A549 (cell line): ENCODE measurements around the gene LRIG1. TPM values are rescaled to one million over a fixed set of nuclear protein-coding genes. Genes with fewer than 3 reads are reported as not detected.

Source experiments
- ATAC-seq, 2 experiments: fragments of 200-7000 bp in 1 of 2; fragments of >200 bp in 1 of 2; cut with Nextera tagmentation in 1 of 2; cut with Tn5 transposase in 1 of 2; 3 replicates each; pipeline versions ENCODE4 v1.8.0 to v1.9.1; 2018 to 2020; ENCODE audit warnings: mild to moderate bottlenecking in 1 of 2, moderate library complexity in 1 of 2
- CTCF ChIA-PET: fragments of 300-600 bp; sonication (Branson Sonifier 250); formaldehyde crosslinking; extraction: SDS; loops from one replicate; lab custom pipeline; 2021; ENCODE audit warnings: antibody characterized with exemption, inconsistent platforms; lab: Yijun Ruan, JAX
- POLR2A ChIA-PET: fragments of 350-600 bp; formaldehyde crosslinking; extraction: SDS; loops from one replicate; lab custom pipeline; 2021; ENCODE audit warnings: antibody characterized with exemption, inconsistent platforms; lab: Yijun Ruan, JAX
- DNase-seq, 2 experiments: peaks; one replicate each; pipeline versions ENCODE4 v3.0.0 to v3.0.0-alpha.2; 2011 to 2016; ENCODE audit warnings: low read depth in 1 of 2, low spot score in 1 of 2
- FAIRE-seq: peaks from 2 replicates; lab custom pipeline; 2011; peaks lifted over from hg19 to GRCh38; lab: Jason Lieb, UNC
- H3K27ac ChIP-seq, 2 experiments: fragments of >200 bp; sonication (Bioruptor Twin); formaldehyde crosslinking; 3 replicates each; pipeline ENCODE4 v1.5.1; 2016 to 2017
- H3K4me1 ChIP-seq: fragments of >200 bp; sonication (Bioruptor Twin); formaldehyde crosslinking; 3 replicates; pipeline ENCODE4 v1.6.1; 2016
- H3K4me2 ChIP-seq: fragments of >200 bp; sonication (Bioruptor Twin); formaldehyde crosslinking; 3 replicates; pipeline ENCODE4 v1.6.1; 2016
- H3K4me3 ChIP-seq: fragments of >200 bp; sonication (Bioruptor Twin); formaldehyde crosslinking; 3 replicates; pipeline ENCODE4 v1.5.1; 2016
- H3K9me3 ChIP-seq: fragments of >200 bp; sonication (Bioruptor Twin); formaldehyde crosslinking; 3 replicates; pipeline ENCODE4 v1.6.1; 2016
- CBX2 ChIP-seq: fragments of 200-600 bp; sonication (generic); IDR thresholded peaks from 2 replicates; pipeline ENCODE4 v1.6.1; 2016; ENCODE audit warnings: low read depth, mild to moderate bottlenecking, borderline replicate concordance
- CBX8 ChIP-seq: fragments of 200-600 bp; sonication (generic); IDR thresholded peaks from 2 replicates; pipeline ENCODE4 v1.6.1; 2016
- CEBPB ChIP-seq, 2 experiments: fragments of >200 bp in 1 of 2; sonication (Bioruptor Twin) in 1 of 2; formaldehyde crosslinking in 1 of 2; IDR thresholded peaks; 2 replicates each; pipeline ENCODE4 v1.6.1; 2012 to 2016
- EHF ChIP-seq: fragments of 250-450 bp; sonication (Bioruptor Pico); IDR thresholded peaks from 2 replicates; pipeline ENCODE4 v1.5.0; 2020; ENCODE audit warnings: mild to moderate bottlenecking
- ESRRA ChIP-seq: fragments of 150-350 bp; IDR thresholded peaks from 2 replicates; pipeline ENCODE4 v1.6.1; 2014; ENCODE audit warnings: mild to moderate bottlenecking, low read length, borderline replicate concordance
- FOSB ChIP-seq: fragments of 250-450 bp; sonication (Bioruptor Pico); IDR thresholded peaks from 2 replicates; pipeline ENCODE4 v1.5.0; 2020; ENCODE audit warnings: mild to moderate bottlenecking, moderate library complexity
- HOXA7 ChIP-seq: fragments of 250-450 bp; sonication (Bioruptor Pico); IDR thresholded peaks from 2 replicates; pipeline ENCODE4 v1.5.0; 2020; ENCODE audit warnings: mild to moderate bottlenecking, moderate library complexity
- HOXB5 ChIP-seq: fragments of 250-450 bp; sonication (Bioruptor Pico); IDR thresholded peaks from 2 replicates; pipeline ENCODE4 v1.5.0; 2020; ENCODE audit warnings: mild to moderate bottlenecking, moderate library complexity
- KDM5A ChIP-seq: fragments of 200-600 bp; sonication (generic); IDR thresholded peaks from 2 replicates; pipeline ENCODE4 v1.6.1; 2016; ENCODE audit warnings: antibody characterized with exemption, mild to moderate bottlenecking
- MYC ChIP-seq: IDR thresholded peaks from 2 replicates; pipeline ENCODE4 v1.6.1; 2012; ENCODE audit warnings: mild to moderate bottlenecking, inconsistent platforms, low read length, improper control_type of control experiment, borderline replicate concordance
- RAD21 ChIP-seq, 2 experiments: fragments of >200 bp in 1 of 2; sonication (Bioruptor Twin) in 1 of 2; formaldehyde crosslinking in 1 of 2; IDR thresholded peaks in 1 of 2; conservative IDR thresholded peaks in 1 of 2; 2 replicates in 1 of 2; 3 replicates in 1 of 2; pipeline ENCODE4 v1.6.1; 2012 to 2018; ENCODE audit warnings: inconsistent platforms in 1 of 2
- RARB ChIP-seq: fragments of 250-450 bp; sonication (Bioruptor Pico); IDR thresholded peaks from 2 replicates; pipeline ENCODE4 v1.8.0; 2021; ENCODE audit warnings: mild to moderate bottlenecking, moderate library complexity
- RFX5 ChIP-seq: fragments of 450-650 bp; IDR thresholded peaks from 2 replicates; pipeline ENCODE4 v1.7.1; 2014; ENCODE audit warnings: antibody characterized with exemption, mild to moderate bottlenecking, moderate library complexity
- SMC3 ChIP-seq: fragments of >200 bp; sonication (Bioruptor Twin); formaldehyde crosslinking; IDR thresholded peaks from 3 replicates; pipeline ENCODE4 v1.6.1; 2018; ENCODE audit warnings: inconsistent platforms
- ZFP36 ChIP-seq: fragments of 450-650 bp; IDR thresholded peaks from 2 replicates; pipeline ENCODE4 v1.6.1; 2014; ENCODE audit warnings: borderline replicate concordance; ENCODE audit not compliant: partially characterized antibody
- WGBS: methylation state at CpG from one replicate; pipeline ENCODE4 v1.1.6; 2017; ENCODE audit errors: missing lambda C conversion rate; 5-methylcytosine and 5-hydroxymethylcytosine counted together
- polyA plus RNA-seq, 4 experiments: library from polyadenylated mRNA; depleted of rRNA in 3 of 4; stranded (reverse); fragments of >200 nt; fragmentation: RNase III in 1 of 4; extraction: RNeasy Plus Mini Kit Qiagen cat#74134 plus additional on column Dnase treatment in 1 of 4; gene quantifications; 2 replicates in 3 of 4; 3 replicates in 1 of 4; pipeline ENCODE4 v1.2.3, GENCODE V29; 2011 to 2017
- TF ChIP-seq, protein P1 (sequence below): fragments of >200 bp; sonication (Bioruptor Twin); formaldehyde crosslinking; IDR thresholded peaks from 3 replicates; pipeline ENCODE4 v1.5.1; 2016
- TF ChIP-seq, protein P2 (sequence below): IDR thresholded peaks from 2 replicates; pipeline ENCODE4 v1.6.1; 2012
- TF ChIP-seq, protein P3 (sequence below): fragments of >200 bp; sonication (Bioruptor Twin); formaldehyde crosslinking; IDR thresholded peaks from 2 replicates; pipeline ENCODE4 v1.6.1; 2016
- TF ChIP-seq, protein P4 (sequence below): fragments of 200-600 bp; sonication (generic); IDR thresholded peaks from 2 replicates; pipeline ENCODE4 v1.6.1; 2016; ENCODE audit warnings: antibody characterized with exemption, mild to moderate bottlenecking, moderate library complexity
- TF ChIP-seq, protein P5 (sequence below): fragments of >200 bp; sonication (Bioruptor Twin); formaldehyde crosslinking; IDR thresholded peaks from 3 replicates; pipeline ENCODE4 v1.6.1; 2016
- TF ChIP-seq, protein P6 (sequence below): fragments of 250-450 bp; sonication (Bioruptor Pico); IDR thresholded peaks from 2 replicates; pipeline ENCODE4 v1.5.0; 2021; ENCODE audit warnings: mild to moderate bottlenecking, moderate library complexity, borderline replicate concordance

LRIG1 gene
- polyA plus RNA-seq, 2 of the 4 experiments (the other 2 are of a cell fraction), result 1.8 to 6.2 TPM

DNA sequence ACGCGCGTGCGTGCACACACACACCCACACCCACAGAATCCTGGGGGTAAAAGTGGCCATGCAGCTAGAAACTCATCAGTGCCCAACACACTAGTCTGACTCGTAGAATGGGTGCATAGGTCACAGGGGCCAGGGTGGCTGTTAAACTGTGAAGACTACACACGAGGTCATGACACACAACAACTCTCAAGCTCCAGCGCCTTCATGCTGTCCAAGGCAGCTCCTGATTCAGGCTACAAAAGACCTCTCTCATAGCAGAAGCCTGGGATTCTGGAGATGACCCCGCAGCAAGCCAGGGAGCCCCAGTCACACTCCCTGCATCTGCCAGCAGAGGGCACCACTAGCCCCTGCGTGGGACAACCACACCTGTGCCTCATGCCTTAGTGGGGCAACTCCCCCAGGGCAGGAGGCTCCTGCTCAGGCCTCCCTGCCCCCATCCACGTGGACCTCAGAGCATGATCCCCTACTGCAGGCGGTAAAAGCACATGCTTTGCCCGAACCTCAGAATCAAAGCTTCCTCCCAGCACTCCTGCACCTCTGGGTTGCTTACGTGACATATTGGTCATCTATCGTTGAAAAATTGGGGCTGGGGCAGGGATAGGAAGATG, 93.1 kb downstream of the LRIG1 start:
- no peak overlapping the region for H3K4me2 ChIP-seq
- CTCF ChIA-PET, result interaction anchor here (0.6 to 10.7 kb wide), 63 partner anchors 8 to 451 kb away, joined by 3 to 157 read pairs (median 4); no protein-coding TSS in a partner anchor
- DNase-seq, result peak; percentile 29 to 72
- WGBS, result 63% methylated on average over 10 of the region's 14 CpGs
- TF ChIP-seq RAD21 (conservative IDR thresholded peaks at IDR 0.05 in 1 of 2, IDR thresholded peaks at IDR 0.05 in 1 of 2), result peak; percentile 81 to 84
- no peak for TF ChIP-seq FOSB (CRISPR knock-in tag)
- no peak for TF ChIP-seq CBX2
- TF ChIP-seq HOXB5 (CRISPR knock-in tag), result no peak
- TF ChIP-seq, protein P1, sequence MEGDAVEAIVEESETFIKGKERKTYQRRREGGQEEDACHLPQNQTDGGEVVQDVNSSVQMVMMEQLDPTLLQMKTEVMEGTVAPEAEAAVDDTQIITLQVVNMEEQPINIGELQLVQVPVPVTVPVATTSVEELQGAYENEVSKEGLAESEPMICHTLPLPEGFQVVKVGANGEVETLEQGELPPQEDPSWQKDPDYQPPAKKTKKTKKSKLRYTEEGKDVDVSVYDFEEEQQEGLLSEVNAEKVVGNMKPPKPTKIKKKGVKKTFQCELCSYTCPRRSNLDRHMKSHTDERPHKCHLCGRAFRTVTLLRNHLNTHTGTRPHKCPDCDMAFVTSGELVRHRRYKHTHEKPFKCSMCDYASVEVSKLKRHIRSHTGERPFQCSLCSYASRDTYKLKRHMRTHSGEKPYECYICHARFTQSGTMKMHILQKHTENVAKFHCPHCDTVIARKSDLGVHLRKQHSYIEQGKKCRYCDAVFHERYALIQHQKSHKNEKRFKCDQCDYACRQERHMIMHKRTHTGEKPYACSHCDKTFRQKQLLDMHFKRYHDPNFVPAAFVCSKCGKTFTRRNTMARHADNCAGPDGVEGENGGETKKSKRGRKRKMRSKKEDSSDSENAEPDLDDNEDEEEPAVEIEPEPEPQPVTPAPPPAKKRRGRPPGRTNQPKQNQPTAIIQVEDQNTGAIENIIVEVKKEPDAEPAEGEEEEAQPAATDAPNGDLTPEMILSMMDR, result peak; percentile 71
- no peak for TF ChIP-seq EHF
- TF ChIP-seq CEBPB (IDR thresholded peaks at IDR 0.05), result no peak
- TF ChIP-seq, protein P2, sequence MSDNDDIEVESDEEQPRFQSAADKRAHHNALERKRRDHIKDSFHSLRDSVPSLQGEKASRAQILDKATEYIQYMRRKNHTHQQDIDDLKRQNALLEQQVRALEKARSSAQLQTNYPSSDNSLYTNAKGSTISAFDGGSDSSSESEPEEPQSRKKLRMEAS, result no peak
- peak; percentile 86 for TF ChIP-seq SMC3
- TF ChIP-seq, all 56 proteins: peak for 3
- no peaks in the 10 kb centered on the region for H3K9me3 ChIP-seq
- no peak overlapping the region for H3K4me3 ChIP-seq
- ATAC-seq (peak; percentile 74 to 95), FAIRE-seq (no peak)
- H3K4me1 ChIP-seq, result no peaks in the 10 kb centered on the region
- no peak overlapping the region for H3K27ac ChIP-seq
- POLR2A ChIA-PET, result no interaction called here

DNA sequence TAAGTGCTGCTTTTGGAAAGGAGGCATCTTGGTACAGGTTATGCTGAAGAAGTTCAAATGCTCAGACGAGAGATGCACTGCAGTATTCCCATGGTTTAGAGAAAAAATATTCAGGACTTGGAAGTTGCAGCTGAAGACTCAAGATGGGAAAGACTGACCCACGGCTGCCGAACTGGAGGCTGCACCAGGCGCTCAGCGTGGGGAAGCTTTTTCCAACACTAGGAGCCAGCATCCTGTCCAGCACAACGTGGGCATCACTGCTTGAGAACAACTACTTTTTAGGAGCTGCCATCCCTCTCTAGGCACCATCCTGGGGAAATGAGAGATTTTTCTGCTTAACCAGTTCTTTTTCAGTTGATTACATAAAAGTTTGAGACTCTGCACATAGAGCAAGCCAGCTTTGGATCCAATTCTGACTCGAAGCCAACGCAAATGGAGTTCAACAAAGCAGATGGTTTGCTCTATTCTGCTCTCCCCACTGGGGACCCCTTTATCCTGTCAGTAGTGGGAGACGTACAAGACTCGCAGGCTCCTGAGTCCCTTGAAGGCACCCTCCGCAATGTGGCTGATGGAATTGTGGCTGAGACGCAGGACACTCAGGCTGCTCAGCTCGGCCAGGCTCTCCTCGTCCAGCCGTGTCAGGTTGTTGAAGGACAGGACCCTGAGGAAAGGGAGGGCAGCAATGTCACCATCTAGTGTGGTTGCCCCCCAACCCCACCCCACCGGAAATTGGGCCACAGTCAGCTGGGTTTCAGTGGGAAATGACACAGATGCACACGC, 93.8 kb downstream of the LRIG1 start:
- WGBS, result 65% methylated on average over 17 of the region's 17 CpGs
- ATAC-seq (no peak), DNase-seq (no peak), FAIRE-seq (no peak)
- Histone ChIP-seq H3K27ac (no peak overlapping the region), H3K4me2 (no peak overlapping the region), H3K4me1 (no peaks in the 10 kb centered on the region), H3K4me3 (no peak overlapping the region), H3K9me3 (no peaks in the 10 kb centered on the region)
- ChIA-PET CTCF (interaction anchor here (0.6 to 10.7 kb wide), 55 partner anchors 9 to 452 kb away, joined by 3 to 157 read pairs (median 4); no protein-coding TSS in a partner anchor), POLR2A (no interaction called here)
- TF ChIP-seq RFX5 (no peak), HOXA7 (CRISPR knock-in tag) (no peak), KDM5A (no peak), ZFP36 (no peak), ESRRA (no peak), CBX8 (no peak), SMC3 (no peak), RARB (no peak), EHF (no peak), MYC (no peak), RAD21 (conservative IDR thresholded peaks at IDR 0.05 in 1 of 2, IDR thresholded peaks at IDR 0.05 in 1 of 2) (no peak)
- TF ChIP-seq, protein P3, sequence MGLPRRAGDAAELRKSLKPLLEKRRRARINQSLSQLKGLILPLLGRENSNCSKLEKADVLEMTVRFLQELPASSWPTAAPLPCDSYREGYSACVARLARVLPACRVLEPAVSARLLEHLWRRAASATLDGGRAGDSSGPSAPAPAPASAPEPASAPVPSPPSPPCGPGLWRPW, result no peak
- TF ChIP-seq, protein P4, sequence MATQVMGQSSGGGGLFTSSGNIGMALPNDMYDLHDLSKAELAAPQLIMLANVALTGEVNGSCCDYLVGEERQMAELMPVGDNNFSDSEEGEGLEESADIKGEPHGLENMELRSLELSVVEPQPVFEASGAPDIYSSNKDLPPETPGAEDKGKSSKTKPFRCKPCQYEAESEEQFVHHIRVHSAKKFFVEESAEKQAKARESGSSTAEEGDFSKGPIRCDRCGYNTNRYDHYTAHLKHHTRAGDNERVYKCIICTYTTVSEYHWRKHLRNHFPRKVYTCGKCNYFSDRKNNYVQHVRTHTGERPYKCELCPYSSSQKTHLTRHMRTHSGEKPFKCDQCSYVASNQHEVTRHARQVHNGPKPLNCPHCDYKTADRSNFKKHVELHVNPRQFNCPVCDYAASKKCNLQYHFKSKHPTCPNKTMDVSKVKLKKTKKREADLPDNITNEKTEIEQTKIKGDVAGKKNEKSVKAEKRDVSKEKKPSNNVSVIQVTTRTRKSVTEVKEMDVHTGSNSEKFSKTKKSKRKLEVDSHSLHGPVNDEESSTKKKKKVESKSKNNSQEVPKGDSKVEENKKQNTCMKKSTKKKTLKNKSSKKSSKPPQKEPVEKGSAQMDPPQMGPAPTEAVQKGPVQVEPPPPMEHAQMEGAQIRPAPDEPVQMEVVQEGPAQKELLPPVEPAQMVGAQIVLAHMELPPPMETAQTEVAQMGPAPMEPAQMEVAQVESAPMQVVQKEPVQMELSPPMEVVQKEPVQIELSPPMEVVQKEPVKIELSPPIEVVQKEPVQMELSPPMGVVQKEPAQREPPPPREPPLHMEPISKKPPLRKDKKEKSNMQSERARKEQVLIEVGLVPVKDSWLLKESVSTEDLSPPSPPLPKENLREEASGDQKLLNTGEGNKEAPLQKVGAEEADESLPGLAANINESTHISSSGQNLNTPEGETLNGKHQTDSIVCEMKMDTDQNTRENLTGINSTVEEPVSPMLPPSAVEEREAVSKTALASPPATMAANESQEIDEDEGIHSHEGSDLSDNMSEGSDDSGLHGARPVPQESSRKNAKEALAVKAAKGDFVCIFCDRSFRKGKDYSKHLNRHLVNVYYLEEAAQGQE, result no peak
- TF ChIP-seq, protein P5, sequence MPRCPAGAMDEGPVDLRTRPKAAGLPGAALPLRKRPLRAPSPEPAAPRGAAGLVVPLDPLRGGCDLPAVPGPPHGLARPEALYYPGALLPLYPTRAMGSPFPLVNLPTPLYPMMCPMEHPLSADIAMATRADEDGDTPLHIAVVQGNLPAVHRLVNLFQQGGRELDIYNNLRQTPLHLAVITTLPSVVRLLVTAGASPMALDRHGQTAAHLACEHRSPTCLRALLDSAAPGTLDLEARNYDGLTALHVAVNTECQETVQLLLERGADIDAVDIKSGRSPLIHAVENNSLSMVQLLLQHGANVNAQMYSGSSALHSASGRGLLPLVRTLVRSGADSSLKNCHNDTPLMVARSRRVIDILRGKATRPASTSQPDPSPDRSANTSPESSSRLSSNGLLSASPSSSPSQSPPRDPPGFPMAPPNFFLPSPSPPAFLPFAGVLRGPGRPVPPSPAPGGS, result no peak
- TF ChIP-seq, protein P6, sequence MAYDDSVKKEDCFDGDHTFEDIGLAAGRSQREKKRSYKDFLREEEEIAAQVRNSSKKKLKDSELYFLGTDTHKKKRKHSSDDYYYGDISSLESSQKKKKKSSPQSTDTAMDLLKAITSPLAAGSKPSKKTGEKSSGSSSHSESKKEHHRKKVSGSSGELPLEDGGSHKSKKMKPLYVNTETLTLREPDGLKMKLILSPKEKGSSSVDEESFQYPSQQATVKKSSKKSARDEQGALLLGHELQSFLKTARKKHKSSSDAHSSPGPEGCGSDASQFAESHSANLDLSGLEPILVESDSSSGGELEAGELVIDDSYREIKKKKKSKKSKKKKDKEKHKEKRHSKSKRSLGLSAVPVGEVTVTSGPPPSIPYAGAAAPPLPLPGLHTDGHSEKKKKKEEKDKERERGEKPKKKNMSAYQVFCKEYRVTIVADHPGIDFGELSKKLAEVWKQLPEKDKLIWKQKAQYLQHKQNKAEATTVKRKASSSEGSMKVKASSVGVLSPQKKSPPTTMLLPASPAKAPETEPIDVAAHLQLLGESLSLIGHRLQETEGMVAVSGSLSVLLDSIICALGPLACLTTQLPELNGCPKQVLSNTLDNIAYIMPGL (CRISPR knock-in tag), result no peak
